Breast epithelium (tissue), 4 donors: ENCODE measurements around the gene FOS. TPM values are rescaled to one million over a fixed set of nuclear protein-coding genes. Genes with fewer than 3 reads are reported as not detected.
A peak's percentile ranks its signal among the peaks of the same experiment; 100 is the strongest.

Experiments
- DNase-seq, 2 donors: peaks; one replicate each; pipeline ENCODE4 v3.0.0-alpha.2; 2019; ENCODE audit warnings: low spot score in 2 of 2
- H3K27ac ChIP-seq, 2 donors: fragments of 200-600 bp; sonication (generic) in 1 of 2; one replicate each; pipeline ENCODE4 v1.5.1; 2016 to 2019; ENCODE audit warnings: mild to moderate bottlenecking in 1 of 2
- H3K27me3 ChIP-seq, 2 donors: fragments of 200-600 bp; sonication (generic) in 1 of 2; one replicate each; pipeline versions ENCODE4 v1.5.1 to v1.6.0; 2017 to 2019; ENCODE audit warnings: control low read depth in 1 of 2, mild to moderate bottlenecking in 1 of 2
- H3K36me3 ChIP-seq: fragments of 200-600 bp; one replicate; pipeline ENCODE4 v1.5.1; 2019
- H3K4me1 ChIP-seq, 2 donors: fragments of 200-600 bp; sonication (generic); one replicate each; pipeline ENCODE4 v1.5.1; 2016 to 2019; ENCODE audit warnings: control low read depth in 1 of 2
- H3K4me3 ChIP-seq, 3 donors: fragments of 200-600 bp; sonication (generic); 1 replicate in 2 of 3; 2 replicates in 1 of 3; pipeline ENCODE4 v1.5.1; 2016 to 2019; ENCODE audit warnings: mild to moderate bottlenecking in 3 of 3, moderate library complexity in 2 of 3
- H3K9me3 ChIP-seq, 2 donors: fragments of 200-600 bp; sonication (generic) in 1 of 2; one replicate each; pipeline ENCODE4 v1.5.1; 2016 to 2019; ENCODE audit warnings: control low read depth in 1 of 2
- CTCF ChIP-seq, 3 donors: fragments of 450-650 bp; IDR thresholded peaks; one replicate each; pipeline ENCODE4 v1.5.1; 2016 to 2017; ENCODE audit warnings: antibody characterized with exemption in 3 of 3, mild to moderate bottlenecking in 3 of 3, moderate library complexity in 3 of 3
- POLR2A ChIP-seq: fragments of 450-650 bp; IDR thresholded peaks from one replicate; pipeline ENCODE4 v1.6.1; 2016; ENCODE audit warnings: antibody characterized with exemption, mild to moderate bottlenecking, moderate library complexity
- POLR2AphosphoS5 ChIP-seq, 3 donors: sonication (generic); formaldehyde crosslinking; IDR thresholded peaks; one replicate each; pipeline ENCODE4 v1.6.1; 2017; ENCODE audit warnings: antibody characterized with exemption in 3 of 3
- intact Hi-C: fragments of 100-400 bp; cut with DNase I; formaldehyde crosslinking; loops from one replicate; pipeline ENCODE4 v1.15.1; 2023; ENCODE audit warnings: low total_unique reads
- total RNA-seq, 3 donors: library from RNA; depleted of rRNA; stranded (reverse); fragments of >200 nt; gene quantifications; one replicate each; pipeline ENCODE4 v1.1.0, GENCODE V29; 2016

FOS gene
- total RNA-seq, 3 donors from 2014 or later: 398 to 629 (median 549) TPM

- H3K36me3 ChIP-seq: no peaks in the 10 kb centered on the region
- no peak for TF ChIP-seq CTCF (IDR thresholded peaks at IDR 0.05)
- no peak overlapping the region for H3K27ac ChIP-seq
- no peaks in the 10 kb centered on the region for H3K27me3 ChIP-seq
- intact Hi-C loops: no loop called here
- DNase-seq: no peak
- H3K9me3 ChIP-seq: no peaks in the 10 kb centered on the region
- no peak overlapping the region for H3K4me3 ChIP-seq
- H3K4me1 ChIP-seq: peaks cover 7 to 13% of the 10 kb centered on the region in 2 donors
Measured at GRCh38 chr14:75290851-75291250, 12.2 kb downstream of the FOS start.

GRCh38 chr14:75291331-75291730, 12.7 kb downstream of the FOS start:
- DNase-seq: no peak
- TF ChIP-seq POLR2AphosphoS5 (IDR thresholded peaks at IDR 0.05) (no peak), POLR2A (no peak), CTCF (IDR thresholded peaks at IDR 0.05) (no peak)
- Histone ChIP-seq H3K36me3 (no peaks in the 10 kb centered on the region), H3K27me3 (no peaks in the 10 kb centered on the region), H3K9me3 (no peaks in the 10 kb centered on the region), H3K4me3 (no peak overlapping the region), H3K4me1 (peaks cover 7 to 14% of the 10 kb centered on the region in 2 donors), H3K27ac (no peak overlapping the region)
- intact Hi-C loops: no loop called here

GRCh38 chr14:75292101-75292563, 13.5 kb downstream of the FOS start:
- H3K36me3 ChIP-seq: no peaks in the 10 kb centered on the region
- no peak overlapping the region for H3K4me3 ChIP-seq
- H3K4me1 ChIP-seq: peaks cover 7 to 14% of the 10 kb centered on the region in 2 donors
- no peak for DNase-seq
- no peaks in the 10 kb centered on the region for H3K27me3 ChIP-seq
- intact Hi-C loops: no loop called here
- TF ChIP-seq CTCF (IDR thresholded peaks at IDR 0.05) (no peak), POLR2A (no peak), POLR2AphosphoS5 (IDR thresholded peaks at IDR 0.05) (no peak)
- no peak overlapping the region for H3K27ac ChIP-seq
- H3K9me3 ChIP-seq: no peaks in the 10 kb centered on the region

GRCh38 chr14:75292886-75293285, 14.3 kb downstream of the FOS start:
- H3K27ac ChIP-seq: peak overlapping the region in 1 of 2 donors; percentile 97
- intact Hi-C loops: no loop called here

More at GRCh38 chr14:75292886-75293285, 14.3 kb downstream of the FOS start:
- no peaks in the 10 kb centered on the region for H3K36me3 ChIP-seq
- H3K4me3 ChIP-seq: no peak overlapping the region
- H3K9me3 ChIP-seq: no peaks in the 10 kb centered on the region
- no peaks in the 10 kb centered on the region for H3K27me3 ChIP-seq
- peaks cover 7 to 14% of the 10 kb centered on the region in 2 donors for H3K4me1 ChIP-seq
- TF ChIP-seq POLR2A: no peak
- TF ChIP-seq CTCF (IDR thresholded peaks at IDR 0.05): no peak
- TF ChIP-seq POLR2AphosphoS5 (IDR thresholded peaks at IDR 0.05): no peak
- DNase-seq: no peak
